ENCODE measurements around the gene BICC1. TPM values are rescaled to one million over a fixed set of nuclear protein-coding genes. Genes with fewer than 3 reads are reported as not detected.

BICC1 gene
- total and polyA plus RNA-seq, 2 donors (not counting 1 experiment from before 2014, with no cell fraction given): not detected

GRCh38 chr10:58712141-58712540 is 199.5 kb downstream of the BICC1 start:
- Histone ChIP-seq H2AFZ (ENCODE audit: insufficient read depth, low read depth, low read length, poor library complexity, severe bottlenecking) (no peak overlapping the region), H3K27ac (ENCODE audit: low read length in 2 of 2) (no peak overlapping the region), H3K27me3 (replicated peaks in 1 of 4; ENCODE audit: control extremely low read depth in 1 of 4, control insufficient read depth in 3 of 4, insufficient read depth in 4 of 4, low read length in 3 of 4) (no peaks in the 10 kb centered on the region), H3K4me2 (replicated peaks; ENCODE audit: low read depth, low read length, poor library complexity, severe bottlenecking) (no peak overlapping the region), H3K9ac (ENCODE audit: low read length) (no peak overlapping the region), H3K4me3 (ENCODE audit: control extremely low read depth in 1 of 5, extremely low read depth in 1 of 5, insufficient read depth in 1 of 5, low read depth in 2 of 5, low read length in 4 of 5) (no peak overlapping the region), H3K36me3 (replicated peaks in 1 of 2; ENCODE audit: control extremely low read depth in 1 of 2, control insufficient read depth in 1 of 2, extremely low read depth in 1 of 2, insufficient read depth in 2 of 2, low read length in 1 of 2) (no peaks in the 10 kb centered on the region), H3K4me1 (ENCODE audit: control insufficient read depth in 2 of 2, insufficient read depth in 2 of 2, low read length in 2 of 2) (no peaks in the 10 kb centered on the region), H3K9me3 (ENCODE audit: control extremely low read depth in 1 of 3, control insufficient read depth in 2 of 3, insufficient read depth in 1 of 3, low read length in 2 of 3) (peaks cover 0 to 3% (median 0%) of the 10 kb centered on the region in 3 donors), H4K20me1 (ENCODE audit: control insufficient read depth, insufficient read depth, low read length, poor library complexity, severe bottlenecking) (no peaks in the 10 kb centered on the region), H3K79me2 (ENCODE audit: control insufficient read depth, insufficient read depth, low read length) (no peaks in the 10 kb centered on the region)
- ChIA-PET CTCF (no interaction called here), POLR2A (no interaction called here)
- DNase-seq (no peak), ATAC-seq (ENCODE audit: low read depth) (no peak)
- WGBS (ENCODE audit: insufficient coverage): no CpG with 5 or more reads among the region's 3 CpGs
- intact Hi-C loops (cut with micrococcal nuclease): no loop called here
- TF ChIP-seq EZH2 (IDR thresholded peaks at IDR 0.05; ENCODE audit: borderline replicate concordance, insufficient read depth, low read depth, low read length, poor library complexity, severe bottlenecking) (no peak), CTCF (IDR thresholded peaks at IDR 0.05) (no peak)
- Mint-ChIP-seq H3K27ac (no peak overlapping the region), H3K27me3 (no peaks in the 10 kb centered on the region), H3K9me3 (ENCODE audit: insufficient read depth) (no peaks in the 10 kb centered on the region), H3K4me3 (no peak overlapping the region), H3K4me1 (no peaks in the 10 kb centered on the region)

- Histone ChIP-seq H3K27me3 (replicated peaks in 1 of 4; ENCODE audit: control extremely low read depth in 1 of 4, control insufficient read depth in 3 of 4, insufficient read depth in 4 of 4, low read length in 3 of 4) (no peaks in the 10 kb centered on the region), H3K9me3 (ENCODE audit: control extremely low read depth in 1 of 3, control insufficient read depth in 2 of 3, insufficient read depth in 1 of 3, low read length in 2 of 3) (no peaks in the 10 kb centered on the region), H3K36me3 (replicated peaks in 1 of 2; ENCODE audit: control extremely low read depth in 1 of 2, control insufficient read depth in 1 of 2, extremely low read depth in 1 of 2, insufficient read depth in 2 of 2, low read length in 1 of 2) (no peaks in the 10 kb centered on the region), H2AFZ (ENCODE audit: insufficient read depth, low read depth, low read length, poor library complexity, severe bottlenecking) (no peak overlapping the region), H3K79me2 (ENCODE audit: control insufficient read depth, insufficient read depth, low read length) (no peaks in the 10 kb centered on the region), H3K9ac (ENCODE audit: low read length) (no peak overlapping the region), H4K20me1 (ENCODE audit: control insufficient read depth, insufficient read depth, low read length, poor library complexity, severe bottlenecking) (no peaks in the 10 kb centered on the region), H3K4me1 (ENCODE audit: control insufficient read depth in 2 of 2, insufficient read depth in 2 of 2, low read length in 2 of 2) (no peaks in the 10 kb centered on the region), H3K4me2 (replicated peaks; ENCODE audit: low read depth, low read length, poor library complexity, severe bottlenecking) (no peak overlapping the region), H3K27ac (ENCODE audit: low read length in 2 of 2) (no peak overlapping the region), H3K4me3 (ENCODE audit: control extremely low read depth in 1 of 5, extremely low read depth in 1 of 5, insufficient read depth in 1 of 5, low read depth in 2 of 5, low read length in 4 of 5) (no peak overlapping the region)
- no peaks in the 10 kb centered on the region for H3K27me3 Mint-ChIP-seq
- H3K27ac Mint-ChIP-seq: no peak overlapping the region
- DNase-seq (no peak), ATAC-seq (ENCODE audit: low read depth) (no peak)
- POLR2A ChIA-PET: no interaction called here
- H3K9me3 Mint-ChIP-seq (ENCODE audit: insufficient read depth): no peaks in the 10 kb centered on the region
- CTCF ChIA-PET: no interaction called here
- no peak for TF ChIP-seq EZH2 (IDR thresholded peaks at IDR 0.05; ENCODE audit: borderline replicate concordance, insufficient read depth, low read depth, low read length, poor library complexity, severe bottlenecking)
- no peak overlapping the region for H3K4me3 Mint-ChIP-seq
- intact Hi-C loops (cut with micrococcal nuclease): no loop called here
- no CpG with 5 or more reads among the region's 1 CpG for WGBS (ENCODE audit: insufficient coverage)
- H3K4me1 Mint-ChIP-seq: no peaks in the 10 kb centered on the region
These were observed 200.3 kb downstream of the BICC1 start for GRCh38 chr10:58712982-58713381.

All from B cell (primary cell).